Fibroblast of the conjunctiva (primary cell): ENCODE results near the gene TSC22D1.

ENCODE experiments used
- DNase-seq: peaks from one replicate; pipeline ENCODE4 v3.0.0-alpha.2; 2010; ENCODE audit warnings: low read depth

The TSC22D1 gene

DNA sequence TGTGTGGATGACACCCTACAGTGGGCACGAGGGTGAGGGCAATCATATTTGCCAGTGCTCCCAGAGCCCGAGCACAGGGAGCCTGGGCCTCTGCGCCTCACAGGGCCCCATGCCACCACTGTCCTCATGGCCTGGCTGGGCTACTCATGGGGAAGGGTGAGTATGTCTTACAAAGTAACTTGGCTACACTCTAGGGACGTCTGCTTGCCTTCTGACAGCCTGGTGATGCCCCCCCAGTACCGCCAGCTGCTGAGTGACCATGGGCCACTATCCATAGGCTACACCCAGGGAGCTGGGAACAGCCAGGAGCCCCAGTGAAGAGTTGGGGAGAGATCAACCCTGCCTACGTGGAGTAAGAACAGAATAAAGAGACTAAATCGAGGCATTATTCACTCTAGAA is 123.7 kb downstream of the TSC22D1 start:
- no peak for DNase-seq

GRCh38 chr13:44451651-44452050 is 124.5 kb downstream of the TSC22D1 start:
- DNase-seq = no peak

GRCh38 chr13:44451126-44451525 is 125.0 kb downstream of the TSC22D1 start:
- DNase-seq = no peak

GRCh38 chr13:44449999-44450821 is 125.9 kb downstream of the TSC22D1 start:
- no peak for DNase-seq

DNA sequence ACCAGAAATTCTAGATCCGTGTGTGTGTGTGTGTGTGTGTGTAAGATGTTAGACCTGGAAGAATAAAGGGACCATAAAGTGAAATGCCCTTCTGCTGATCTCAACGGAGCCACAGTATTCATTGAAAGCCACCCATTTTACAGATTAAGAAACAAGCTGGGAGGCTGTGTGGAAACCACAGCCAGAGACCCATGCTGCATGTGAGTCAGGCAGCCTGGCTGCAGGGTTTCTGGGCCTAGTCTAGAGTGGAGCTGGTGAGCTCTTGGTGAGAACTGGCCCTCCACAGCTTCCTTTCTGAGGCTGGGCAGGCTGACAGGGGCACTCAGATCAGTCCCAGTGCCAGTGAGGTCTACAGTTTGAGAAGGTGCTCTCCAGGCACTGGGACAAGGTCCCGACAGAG is 127.3 kb downstream of the TSC22D1 start:
- DNase-seq = no peak

GRCh38 chr13:44448373-44448772 is 127.8 kb downstream of the TSC22D1 start:
- DNase-seq = no peak

DNA sequence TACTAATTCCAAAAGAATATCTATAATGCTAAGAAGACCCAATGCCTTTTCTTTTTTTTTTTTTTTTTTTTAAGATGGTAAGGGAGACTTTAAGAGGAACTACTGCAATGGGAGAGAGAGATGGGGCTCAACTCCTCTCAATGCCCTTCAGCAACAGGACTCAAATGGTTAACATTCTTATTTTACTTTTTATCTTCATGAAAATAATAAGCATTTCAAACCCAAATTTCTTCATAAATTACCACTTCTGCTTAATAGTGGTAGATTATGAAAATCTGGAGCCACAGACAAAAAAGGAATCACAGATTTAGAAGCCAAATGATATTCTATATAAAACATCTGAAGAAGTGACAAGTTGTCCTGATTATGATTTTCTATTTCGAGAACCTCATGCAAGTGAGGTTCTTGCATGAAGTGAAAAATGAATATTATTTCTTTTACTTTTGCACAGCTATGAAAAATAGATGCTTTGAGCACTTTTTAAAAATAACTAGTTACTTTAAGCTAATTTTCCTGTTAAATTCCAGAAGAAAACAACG is 128.3 kb downstream of the TSC22D1 start:
- no peak for DNase-seq

- no peak for DNase-seq
Observed at GRCh38 chr13:44440046-44440608, 136.0 kb downstream of the TSC22D1 start.

- DNase-seq = no peak
Observed at GRCh38 chr13:44439452-44440024, 136.6 kb downstream of the TSC22D1 start.

DNA sequence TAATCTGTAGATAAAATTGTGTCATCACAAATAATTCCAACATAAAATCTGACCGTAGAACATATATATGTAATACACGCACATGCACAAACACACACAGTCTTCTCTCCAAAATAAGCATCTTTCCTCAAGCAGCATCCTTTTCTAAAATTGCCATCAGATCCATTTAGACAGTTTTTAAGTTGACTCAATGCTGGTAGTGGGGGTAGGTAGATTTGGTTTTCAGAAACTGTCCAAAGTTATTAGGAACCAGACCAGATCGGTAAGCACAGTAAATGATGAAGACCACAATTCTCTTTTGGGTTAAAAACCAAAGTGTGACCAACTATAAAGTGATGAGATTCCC is 137.9 kb downstream of the TSC22D1 start:
- no peak for DNase-seq

DNA sequence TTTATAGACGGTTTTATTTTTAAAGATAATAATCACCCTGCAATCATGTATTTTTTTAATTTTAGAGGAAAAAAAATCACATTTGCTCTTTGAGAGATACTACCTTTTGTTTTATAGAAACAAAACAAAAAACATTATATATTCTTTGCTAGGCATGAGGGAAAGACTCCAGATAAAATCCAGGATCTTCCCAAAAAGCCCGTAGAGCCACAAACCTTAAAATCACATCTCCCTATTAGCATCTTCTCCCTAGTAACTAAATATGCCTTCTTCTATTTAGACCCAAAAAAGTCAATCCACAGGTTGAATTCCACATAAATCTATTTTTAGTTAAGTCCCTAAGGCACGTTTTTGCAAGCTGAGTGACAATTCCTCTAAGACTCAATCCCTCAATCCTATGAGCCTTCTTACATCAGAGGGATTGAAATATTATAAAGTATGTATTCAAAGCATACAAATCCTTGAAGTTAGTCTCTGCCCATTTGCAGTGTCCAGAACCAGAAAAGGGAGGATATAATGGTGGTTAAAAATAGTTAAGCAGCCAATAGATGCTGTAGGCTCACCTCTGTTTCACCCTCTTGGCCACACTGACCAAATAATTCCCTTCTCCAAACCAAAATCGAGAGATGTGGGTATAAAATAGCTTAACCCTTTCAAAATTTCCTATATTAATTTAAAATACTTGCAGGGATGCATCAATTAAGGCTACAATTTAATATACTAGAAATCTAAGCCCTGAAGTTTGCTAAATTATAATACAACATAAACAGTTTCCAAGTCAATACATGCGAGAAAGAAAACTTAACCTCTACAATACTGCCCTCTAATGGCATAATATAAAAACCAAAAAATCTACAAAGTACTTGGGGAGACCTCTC is 138.5 kb downstream of the TSC22D1 start:
- peak; percentile 35 for DNase-seq

- DNase-seq = peak; percentile 89
Observed at GRCh38 chr13:44436589-44437337, 139.4 kb downstream of the TSC22D1 start.

GRCh38 chr13:44435919-44436510 is 140.1 kb downstream of the TSC22D1 start:
- DNase-seq = no peak

GRCh38 chr13:44435142-44435918 is 140.8 kb downstream of the TSC22D1 start:
- DNase-seq = peak; percentile 96

- no peak for DNase-seq
Observed at GRCh38 chr13:44434766-44435141, 141.4 kb downstream of the TSC22D1 start.

DNA sequence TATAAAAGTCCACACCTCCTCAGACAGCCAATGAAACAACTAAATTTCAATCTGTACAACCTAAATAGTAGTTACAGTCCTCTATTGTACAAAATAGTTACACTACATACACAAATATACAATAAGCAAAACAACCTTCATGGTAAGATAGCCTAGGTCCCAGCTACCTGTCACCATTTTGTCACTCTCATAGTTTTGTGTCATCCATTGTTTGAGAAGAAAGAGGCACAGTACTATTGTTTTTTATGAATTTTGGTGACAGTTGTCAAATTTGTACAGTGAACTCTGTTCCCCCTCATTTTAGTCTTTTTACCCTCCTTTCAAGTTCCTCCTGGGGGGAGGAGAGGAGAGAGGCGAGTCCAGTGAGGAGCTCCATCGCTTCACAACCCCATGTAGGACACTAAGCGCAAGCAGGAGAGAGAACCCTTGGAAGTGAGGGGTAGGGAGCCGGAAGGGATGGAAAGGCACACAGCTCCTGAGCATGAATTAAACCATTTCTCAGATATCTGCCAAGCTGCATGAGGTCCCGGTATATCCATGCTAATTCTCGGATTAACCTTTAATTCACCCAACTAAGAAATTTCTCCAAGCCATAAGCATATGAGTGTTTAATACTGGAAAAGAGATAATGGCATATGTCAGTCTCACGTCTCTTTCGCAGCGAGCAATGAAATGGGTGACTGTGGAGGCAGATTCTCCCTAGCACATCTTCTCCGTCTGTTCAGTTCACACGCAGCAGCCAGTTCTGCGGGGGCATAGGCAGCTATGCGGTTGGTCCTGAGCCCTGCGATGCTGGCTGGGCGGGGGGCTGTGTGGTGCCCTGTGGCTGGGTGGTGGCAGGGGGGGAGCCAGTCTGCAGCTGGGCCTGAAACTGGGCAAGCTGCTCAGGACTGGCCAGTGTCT is 142.0 kb downstream of the TSC22D1 start:
- no peak for DNase-seq

DNA sequence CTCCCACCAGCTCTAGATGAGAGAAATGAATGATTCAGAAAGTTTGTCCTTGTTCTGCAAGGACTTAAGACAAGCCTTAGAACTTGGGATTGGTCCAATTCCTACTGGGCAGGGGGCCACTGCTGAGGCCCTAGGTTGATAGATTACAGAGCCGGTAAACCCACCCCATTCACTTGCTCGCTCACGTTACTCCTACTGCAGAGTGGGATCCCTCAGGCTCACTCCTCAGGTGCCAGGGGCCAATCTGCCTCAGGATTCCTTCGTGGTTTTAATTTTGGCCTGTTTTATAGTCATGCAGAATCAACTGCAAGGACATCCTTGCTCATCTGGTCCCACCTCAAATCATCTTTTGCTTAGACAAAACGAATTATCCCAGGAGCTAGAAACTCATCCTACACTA is 143.5 kb downstream of the TSC22D1 start:
- no peak for DNase-seq

- no peak for DNase-seq
Observed at GRCh38 chr13:44431150-44431549, 145.0 kb downstream of the TSC22D1 start.

GRCh38 chr13:44429311-44429710 is 146.8 kb downstream of the TSC22D1 start:
- no peak for DNase-seq
